ENCODE data around the gene CABP1.
A peak's percentile ranks its signal among the peaks of the same experiment; 100 is the strongest.

The CABP1 gene

DNA sequence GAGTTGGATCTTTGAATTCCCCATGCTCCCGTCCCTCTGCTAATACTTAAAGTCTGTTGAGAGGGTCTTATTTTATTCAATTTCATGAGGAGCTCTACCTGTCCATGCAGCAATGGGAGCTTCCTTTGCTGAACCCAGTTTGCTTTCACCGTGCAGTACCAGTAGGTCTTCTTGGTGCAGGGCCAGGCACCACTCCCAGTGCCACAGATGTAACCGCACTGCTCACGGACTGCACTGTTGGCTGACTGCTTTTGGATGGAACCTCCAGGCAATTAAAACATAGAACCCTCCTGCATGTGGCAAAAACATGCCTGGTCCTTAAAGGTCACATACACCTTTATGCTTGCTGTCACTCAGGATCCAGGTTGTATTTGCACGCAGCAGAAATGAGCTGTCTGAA, 9.3 kb upstream of the CABP1 start:
- no peak for DNase-seq (ENCODE audit: low spot score)

DNA sequence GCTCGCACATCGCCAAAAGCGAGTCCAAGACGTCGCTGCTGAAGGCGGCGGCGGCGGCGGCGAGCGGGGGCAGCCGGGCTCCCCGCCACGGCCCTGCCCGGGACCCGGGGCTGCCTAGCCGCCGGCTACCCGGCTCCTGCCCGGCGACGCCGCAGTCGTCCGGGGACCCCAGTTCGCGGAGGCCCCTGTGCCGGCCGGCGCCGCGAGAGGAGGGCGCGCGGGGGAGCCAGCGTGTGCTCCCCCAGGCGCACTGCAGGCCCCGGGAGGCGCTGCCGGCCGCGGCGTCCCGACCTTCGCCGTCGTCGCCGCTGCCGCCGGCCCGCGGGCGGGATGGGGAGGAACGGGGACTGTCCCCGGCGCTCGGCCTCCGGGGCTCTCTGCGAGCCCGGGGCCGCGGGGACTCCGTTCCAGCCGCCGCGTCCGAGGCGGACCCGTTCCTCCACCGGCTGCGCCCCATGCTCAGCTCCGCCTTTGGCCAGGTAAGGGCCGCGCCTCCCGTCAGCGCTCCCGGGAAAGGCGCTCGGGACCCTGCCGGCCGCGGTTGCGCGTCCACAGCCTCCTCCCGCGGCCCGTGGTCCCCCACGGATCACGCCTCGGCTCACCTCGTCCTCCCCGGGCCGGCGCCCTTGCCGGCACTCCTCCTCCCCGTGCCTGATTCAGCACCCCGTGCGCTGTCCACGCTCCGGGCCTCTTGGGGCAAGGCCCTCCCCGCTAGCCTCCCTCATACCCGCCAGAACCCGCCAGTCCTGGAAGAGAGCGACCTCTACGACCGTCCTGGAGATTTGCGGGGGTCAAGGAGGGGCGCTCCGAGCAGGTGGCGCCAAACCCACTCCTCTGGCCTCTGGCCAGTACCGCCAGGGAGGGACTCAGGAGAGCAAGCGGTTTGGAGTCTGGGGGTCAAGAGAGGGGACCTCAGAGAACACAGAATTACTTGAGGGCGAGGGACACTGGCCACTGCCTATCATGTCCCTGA, 721 bp downstream of the CABP1 start:
- peak; percentile 23 for DNase-seq (ENCODE audit: low spot score)

DNA sequence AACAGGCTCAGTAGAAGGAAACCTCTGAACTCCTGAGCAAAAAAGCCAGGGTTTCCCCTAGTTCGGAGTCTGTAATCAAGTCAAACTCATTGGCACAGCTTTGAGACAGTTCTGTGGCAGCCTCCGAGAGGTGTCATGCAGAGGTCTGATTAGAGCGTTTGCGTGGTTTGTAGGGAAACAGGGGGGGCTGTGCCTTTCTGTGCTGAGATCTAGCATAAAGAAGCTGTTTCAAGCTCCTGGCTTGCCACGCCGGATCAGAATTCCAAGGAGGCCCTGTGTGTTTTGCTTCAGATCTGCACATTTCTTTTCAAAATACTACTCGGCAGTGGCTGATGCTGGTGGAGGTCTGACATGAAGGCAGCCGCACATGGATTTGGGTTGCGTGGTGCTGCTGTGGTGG, 1.7 kb downstream of the CABP1 start:
- no peak for DNase-seq (ENCODE audit: low spot score)

DNA sequence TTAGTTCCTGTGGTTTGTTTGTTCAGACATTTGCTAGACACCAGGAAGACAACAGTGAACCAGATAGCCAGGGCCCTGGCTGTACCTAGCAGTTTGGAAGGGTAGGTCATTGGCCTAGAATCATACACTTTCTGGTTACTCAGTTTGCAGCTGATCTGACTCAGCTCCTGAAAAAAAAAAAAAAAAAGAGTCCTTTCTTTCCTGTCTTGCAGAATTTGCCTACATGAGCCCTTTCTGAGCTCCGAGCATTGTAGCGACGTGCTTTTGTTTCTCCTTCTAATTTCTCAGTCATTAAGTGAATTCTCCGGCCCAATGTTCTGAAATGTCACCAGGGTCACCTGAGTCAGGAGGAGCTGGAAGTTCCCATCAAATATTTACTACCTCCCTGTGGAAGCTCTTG, 2.4 kb downstream of the CABP1 start:
- no peak for DNase-seq (ENCODE audit: low spot score)

DNA sequence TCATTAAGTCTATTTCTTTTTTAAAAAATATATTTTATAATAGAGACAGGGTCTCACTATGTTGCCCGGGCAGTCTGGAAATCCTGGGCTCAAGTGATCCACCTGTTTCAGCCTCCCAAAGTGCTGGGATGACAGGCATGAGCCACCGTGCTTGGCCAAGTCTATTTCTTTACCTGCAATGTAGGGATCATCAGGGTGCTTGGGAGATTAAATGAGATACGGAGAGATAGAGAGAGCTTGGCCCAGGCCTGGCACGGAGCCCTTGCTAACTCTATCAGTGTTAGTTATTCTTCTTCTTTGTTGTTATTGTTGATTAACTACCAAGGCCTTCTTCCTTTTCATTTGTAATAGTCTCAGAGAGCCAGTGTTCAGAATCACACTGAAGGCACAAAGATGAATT, 3.1 kb downstream of the CABP1 start:
- DNase-seq (ENCODE audit: low spot score), result no peak

DNA sequence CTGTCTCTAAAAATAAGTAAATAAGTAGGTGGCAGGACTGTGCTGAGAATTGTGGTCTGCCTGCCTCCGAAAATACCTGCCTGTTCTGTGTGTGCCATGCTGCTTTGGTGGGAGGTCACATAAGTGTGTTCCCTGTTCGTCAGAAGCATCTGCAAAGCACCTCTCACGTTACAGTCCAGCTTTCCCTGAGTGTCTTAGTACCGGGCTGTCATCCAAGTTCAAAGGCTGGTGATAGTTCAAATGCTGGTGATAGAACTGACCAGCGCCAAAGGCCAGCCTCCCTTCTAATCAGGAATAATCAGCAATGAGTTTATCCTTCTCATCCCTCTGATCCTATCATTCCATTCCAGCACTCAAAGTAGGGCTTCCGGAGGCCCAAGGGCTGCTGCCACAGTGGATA, 5.6 kb downstream of the CABP1 start:
- no peak for DNase-seq (ENCODE audit: low spot score)

DNA sequence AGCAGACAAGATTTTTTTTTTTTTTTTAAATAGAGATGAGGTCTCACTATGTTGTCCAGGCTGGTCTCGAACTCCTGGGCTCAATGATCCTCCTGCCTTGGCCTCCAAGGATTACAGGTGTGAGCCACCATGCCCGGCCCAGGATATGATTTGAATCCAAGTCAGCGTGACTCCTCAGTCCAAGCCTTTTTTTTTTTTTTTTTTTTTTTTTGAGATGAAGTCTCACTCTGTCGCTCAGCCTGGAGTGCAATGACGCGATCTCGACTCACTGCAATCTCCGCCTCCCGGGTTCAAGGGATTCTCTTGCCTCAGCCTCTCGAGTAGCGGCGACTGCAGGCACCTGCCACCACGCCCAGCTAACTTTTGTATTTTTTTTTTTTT, 6.9 kb downstream of the CABP1 start:
- DNase-seq (ENCODE audit: low spot score), result no peak

DNA sequence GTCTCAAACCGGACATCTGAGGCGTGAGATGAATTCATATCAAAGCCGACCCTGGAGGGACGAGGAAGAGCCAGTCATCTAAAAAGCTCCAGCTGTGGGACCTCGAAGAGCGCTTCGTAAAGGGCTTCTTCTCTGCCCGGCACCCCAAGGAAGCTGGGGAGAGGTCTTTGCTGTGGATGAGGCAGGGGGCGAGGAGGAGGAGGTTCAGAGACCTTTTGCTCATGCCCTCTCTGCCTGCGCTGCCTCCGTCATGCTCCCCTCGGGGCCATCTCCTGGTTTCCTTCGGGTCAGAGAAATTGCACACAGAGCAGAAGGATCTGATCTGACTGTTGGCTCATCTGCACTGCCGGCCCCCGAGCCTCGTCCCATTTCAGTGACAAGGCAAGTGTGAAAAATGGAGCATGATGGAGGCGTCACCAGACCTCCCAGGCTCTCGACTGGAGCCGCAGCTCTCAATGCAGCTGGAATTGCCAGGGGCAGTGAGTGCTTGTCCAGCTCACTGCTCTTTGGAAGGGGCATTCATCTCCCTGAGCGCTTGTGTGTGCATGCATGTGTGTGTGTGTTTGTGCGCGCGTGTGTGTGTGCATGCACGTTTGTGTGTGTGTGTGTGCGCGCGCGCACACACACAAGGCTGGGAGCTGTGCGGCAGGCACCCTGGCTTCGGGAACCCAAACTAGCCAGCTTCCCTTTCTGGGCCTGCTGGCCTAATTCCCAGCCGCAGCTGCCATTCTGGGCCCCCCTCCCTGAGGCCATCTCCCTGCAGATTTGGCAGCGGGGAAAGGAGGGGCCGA, 9.2 kb downstream of the CABP1 start:
- DNase-seq (ENCODE audit: low spot score), result no peak

DNA sequence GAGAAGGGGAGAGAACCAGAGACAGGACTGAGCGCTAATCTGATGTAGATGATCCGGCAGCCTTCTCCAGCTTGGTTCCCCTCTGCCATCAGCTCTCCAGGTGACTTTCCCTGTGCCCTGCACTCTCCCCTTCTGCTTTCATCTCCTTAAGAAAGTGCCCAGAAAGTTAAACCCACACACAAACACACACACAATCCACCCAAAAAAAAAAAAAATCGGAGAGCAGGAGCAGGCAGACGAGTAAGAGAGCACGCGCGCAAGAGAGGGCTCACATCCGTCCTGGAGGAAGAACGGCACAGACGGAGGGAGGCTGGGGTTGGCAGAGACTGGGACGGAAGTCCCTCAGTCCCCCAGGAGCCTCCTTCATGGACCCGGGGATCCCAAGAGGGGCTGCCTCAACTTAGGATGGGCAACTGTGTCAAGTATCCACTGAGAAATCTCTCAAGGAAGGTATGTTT, 9.8 kb downstream of the CABP1 start:
- DNase-seq (ENCODE audit: low spot score), result no peak

DNA sequence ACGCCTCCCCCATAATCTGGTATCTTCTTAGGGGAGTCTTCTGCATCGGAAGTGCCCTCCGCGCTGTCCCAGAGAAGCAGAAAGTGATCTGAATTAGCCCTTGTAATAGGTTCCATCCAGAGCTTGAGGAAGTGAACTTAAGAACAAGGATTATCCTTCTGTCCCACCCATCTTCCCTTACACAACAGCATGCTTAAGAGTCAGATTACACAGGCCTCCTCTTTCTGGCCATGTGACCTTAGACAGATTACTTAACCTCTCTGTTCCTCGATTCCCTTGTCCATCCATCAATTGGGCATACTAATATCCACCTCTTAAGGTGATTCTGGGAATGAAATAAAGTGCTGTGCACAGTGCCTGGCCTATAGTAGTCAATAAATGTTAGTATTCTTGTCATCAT, 11.4 kb downstream of the CABP1 start:
- DNase-seq (ENCODE audit: low spot score), result no peak

DNA sequence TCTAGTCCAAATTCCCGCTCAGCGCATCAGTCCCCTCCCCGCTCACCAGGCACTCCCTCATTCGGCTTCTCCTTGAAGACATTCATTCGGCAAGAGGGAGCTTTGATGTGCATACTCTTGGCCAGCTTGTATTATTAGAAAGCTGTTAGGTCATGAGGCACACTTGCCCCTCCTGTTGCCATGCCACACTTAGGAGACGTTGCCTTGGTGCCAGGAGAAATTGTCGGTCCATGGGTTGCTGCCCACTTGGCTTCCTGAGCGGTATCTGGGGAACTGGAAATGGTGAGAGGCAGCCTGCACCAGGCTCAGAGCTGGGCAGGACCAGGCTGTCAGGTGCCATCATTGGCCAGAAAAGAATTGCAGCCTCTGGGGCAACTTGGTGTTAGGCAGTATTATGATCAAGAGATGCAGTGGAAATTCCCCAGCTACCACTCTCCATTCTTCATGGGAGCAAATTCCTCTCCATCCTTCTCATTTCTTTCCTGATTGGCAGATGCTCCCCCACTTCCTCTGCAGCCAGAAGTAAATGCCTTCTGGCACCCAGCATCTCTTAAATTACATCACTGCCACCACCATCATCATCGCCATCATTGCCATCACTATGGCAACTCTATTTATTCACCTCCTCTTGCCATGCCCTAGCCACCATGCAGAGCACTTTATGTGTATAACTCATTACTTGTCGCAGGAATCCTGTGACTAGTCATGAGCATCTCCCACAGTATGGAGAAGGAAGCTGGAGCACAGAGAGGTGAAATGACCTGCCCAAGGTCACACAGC, 12.4 kb downstream of the CABP1 start:
- no peak for DNase-seq (ENCODE audit: low spot score)

DNA sequence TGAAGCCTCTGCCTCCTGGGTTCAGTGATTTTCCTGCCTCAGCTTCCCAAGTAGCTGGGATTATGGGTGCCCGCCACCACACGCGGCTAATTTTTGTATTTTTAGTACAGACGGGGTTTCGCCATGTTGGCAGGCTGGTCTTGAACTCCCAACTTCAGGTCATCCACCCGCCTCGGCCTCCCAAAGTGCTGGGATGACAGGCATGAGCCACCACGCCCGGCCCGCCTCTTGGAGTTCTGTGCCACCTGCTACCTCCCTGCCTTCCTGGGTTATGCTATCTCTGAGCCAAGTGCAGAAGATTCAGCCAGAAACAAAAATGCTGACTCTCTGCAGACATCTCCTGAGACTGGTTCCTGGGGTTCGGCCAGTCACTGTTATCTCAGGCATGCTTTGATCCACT, 13.2 kb downstream of the CABP1 start:
- DNase-seq (ENCODE audit: low spot score), result no peak

DNA sequence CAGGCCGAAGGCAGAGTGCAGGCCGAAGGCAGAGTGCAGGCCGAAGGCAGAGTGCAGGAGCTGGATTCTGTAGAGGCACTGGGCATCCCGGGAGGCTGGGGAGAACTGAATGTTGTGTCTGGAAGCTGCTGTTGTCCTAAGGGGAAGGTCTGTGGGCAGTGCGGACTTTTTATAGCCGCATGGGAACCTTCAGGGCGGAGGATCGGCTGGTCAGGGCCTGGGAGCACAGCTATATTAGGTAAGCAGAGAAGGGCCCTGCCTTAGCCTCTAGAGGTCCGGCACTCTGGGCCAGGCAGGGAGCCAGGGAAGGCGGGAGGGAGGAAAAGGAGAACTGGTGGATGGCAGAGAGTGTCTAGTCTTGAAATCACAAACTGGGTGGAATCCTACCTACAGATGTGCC, 14.2 kb downstream of the CABP1 start:
- DNase-seq (ENCODE audit: low spot score), result no peak

DNA sequence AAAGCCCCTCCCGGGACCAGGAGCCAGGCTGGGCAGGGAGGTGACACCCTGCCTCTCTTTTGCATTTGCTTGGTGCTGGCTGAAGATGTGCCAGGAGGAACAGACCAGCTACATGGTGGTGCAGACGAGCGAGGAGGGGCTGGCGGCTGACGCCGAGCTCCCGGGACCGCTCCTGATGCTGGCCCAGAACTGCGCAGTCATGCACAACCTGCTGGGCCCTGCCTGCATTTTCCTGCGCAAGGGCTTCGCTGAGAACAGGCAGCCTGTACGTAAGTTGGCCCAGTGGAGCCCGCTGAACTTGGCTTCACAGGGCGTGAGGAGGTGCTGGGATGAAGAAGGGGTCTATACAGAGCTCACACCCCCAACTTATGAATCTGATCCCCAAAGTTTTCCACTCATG, 15.6 kb downstream of the CABP1 start:
- no peak for DNase-seq (ENCODE audit: low spot score)

DNA sequence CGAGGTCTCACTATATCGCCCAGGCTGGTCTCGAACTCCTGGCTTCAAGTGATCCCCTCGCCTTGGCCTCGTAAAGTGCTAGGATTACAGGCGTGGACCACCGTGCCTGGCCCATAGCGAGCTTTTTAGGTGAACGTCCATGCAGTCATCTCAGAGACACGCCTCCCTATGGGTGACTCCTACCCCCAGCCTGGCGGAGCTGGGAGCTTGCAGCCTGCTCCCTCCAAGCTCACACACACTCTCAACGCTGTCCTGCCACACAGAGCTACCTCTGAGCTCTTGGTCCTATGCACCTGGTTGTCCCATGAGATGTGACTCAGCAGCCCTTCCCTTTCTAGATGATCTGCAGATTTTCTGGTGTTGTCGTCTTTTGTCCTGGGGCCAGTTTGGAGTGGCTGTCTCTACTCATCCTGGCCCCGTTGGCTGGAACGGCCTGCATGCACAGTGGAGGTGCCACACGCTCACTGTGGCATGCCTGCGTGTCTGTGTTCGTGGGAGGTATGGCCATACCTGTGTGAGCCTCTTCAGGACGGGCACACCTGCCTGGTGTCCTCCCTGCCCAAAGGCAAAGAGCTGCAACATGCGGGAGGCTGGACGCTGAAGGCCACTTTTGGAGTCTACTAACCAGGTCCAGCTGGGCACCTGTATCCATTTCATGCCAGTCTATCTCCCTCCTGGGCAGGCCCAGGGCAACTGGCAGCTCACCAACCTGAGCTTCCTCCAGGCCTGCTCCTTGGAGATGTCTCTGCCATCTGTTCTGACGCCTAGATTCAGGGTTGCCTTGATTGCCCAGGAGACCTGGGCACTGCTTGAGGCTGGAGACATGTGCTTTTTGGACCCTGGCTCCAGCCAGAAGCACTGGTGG, 18.1 kb downstream of the CABP1 start:
- DNase-seq (ENCODE audit: low spot score), result no peak

DNA sequence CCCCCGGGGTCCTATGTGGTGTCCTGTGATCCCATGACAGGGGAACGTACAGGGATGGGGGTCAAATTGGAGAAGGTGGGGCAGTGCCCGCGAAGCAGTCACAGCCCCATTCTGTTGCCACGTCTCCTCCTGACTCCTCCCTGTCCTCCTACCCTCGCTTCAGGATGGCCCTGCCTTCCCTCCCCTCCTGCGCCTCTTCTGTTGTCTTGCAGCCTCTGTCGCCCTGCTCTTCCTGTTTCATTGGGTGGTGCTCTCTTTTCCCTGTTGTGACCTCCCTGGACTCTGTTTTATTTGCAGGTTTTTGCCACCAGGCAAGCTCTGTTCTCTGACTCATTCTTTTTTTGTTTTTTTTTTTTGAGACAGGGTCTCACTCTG, 18.7 kb downstream of the CABP1 start:
- no peak for DNase-seq (ENCODE audit: low spot score)

DNA sequence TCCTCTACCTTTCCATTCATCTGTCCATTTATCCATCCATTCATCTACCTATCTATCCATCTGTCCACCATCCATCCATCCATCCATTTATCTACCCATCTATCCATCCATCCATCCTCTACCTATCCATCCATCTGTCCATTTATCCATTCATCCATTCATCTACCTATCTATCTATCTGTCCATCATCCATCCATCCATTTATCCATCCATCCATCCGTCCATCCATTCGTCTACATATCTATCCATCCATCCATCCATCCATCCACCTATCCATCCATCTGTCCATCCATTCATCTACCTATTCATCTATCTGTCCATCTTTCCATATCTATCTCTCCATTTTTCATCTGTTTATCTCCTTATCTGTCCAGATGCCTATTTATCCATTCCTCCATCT, 21.0 kb downstream of the CABP1 start:
- no peak for DNase-seq (ENCODE audit: low spot score)

DNA sequence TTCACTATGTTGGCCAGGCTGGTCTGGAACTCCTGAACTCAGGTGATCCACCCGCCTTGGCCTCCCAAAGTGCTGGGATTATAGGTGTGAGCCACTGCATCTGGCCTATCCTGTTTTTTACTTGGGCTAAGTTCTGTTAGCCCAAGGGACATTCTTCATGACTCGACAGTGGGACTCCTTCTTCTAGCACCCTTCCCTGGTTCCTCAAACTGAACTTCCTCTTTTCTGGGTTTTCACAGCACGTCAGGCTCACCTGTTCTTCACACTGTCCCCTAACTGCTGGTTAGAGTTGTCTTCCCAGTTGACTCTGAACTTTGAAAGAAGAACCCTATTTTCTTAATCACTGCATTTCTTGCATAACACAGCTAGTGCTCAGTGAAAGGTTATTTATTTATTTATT, 22.5 kb downstream of the CABP1 start:
- DNase-seq (ENCODE audit: low spot score), result no peak

DNA sequence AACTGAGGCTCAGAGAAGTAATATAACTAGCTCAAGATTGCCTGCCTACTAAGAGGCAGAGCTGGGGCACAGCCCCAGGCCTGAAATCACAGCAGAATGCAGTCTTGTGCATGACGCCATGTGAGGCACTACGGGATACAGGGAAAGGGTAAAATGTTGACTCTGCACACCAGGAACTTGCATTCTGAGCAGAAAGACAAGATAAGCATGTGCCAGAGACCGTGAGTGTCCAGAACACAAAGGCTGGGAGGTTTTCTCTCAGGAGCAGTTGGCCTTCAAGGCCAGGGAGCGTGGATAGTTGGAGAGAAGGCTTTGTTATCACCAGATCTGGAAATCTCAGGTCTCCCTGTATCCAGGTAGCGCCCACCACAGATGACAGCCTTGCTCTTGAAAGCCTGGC, 23.3 kb downstream of the CABP1 start:
- no peak for DNase-seq (ENCODE audit: low spot score)

DNA sequence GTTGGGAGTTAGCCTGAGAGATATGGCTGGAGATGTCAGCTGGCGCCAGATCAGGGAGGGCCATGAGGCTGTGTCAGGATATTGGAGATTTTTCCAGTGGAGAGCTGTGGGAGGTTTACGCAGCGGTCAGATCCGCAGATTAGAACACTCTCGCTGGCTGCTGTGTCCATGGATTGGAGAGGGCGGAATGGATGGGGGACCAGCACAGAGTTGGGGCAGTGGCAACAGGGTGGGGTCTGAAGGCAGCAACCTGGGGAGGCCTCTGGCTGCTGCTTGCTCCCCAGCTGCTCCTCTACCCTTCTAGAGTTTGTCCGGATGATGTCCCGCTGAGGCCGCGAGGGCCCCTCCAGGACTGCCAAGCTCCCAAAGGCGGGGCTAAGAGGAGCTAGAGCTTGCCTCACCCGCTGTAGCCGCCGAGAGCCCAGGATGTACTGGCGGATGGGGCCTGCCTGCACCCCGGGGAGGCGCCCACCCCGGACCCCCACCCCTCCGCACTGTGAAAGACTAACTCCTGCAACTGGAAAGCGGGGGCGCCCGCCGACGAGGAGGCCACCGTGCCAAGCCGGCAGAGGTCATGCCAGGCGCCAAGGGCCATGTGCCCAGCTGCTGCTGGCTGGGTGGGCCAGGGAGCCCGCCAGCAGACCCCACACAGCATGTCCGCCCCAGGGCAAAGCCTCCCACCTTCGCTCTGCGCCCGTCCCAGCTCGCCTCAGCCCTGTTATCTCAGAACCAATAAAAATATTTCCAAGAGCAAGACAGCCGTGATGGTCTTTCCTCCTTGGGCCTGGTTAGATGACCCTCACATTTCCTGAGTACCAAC, 26.4 kb downstream of the CABP1 start:
- DNase-seq (ENCODE audit: low spot score), result no peak

Measured in CD4-positive, alpha-beta T cell treated with Interleukin-6 at 100 ng/mL for 8 hours (primary cell).